ENCODE measurements around the gene SAMM50.

DNA sequence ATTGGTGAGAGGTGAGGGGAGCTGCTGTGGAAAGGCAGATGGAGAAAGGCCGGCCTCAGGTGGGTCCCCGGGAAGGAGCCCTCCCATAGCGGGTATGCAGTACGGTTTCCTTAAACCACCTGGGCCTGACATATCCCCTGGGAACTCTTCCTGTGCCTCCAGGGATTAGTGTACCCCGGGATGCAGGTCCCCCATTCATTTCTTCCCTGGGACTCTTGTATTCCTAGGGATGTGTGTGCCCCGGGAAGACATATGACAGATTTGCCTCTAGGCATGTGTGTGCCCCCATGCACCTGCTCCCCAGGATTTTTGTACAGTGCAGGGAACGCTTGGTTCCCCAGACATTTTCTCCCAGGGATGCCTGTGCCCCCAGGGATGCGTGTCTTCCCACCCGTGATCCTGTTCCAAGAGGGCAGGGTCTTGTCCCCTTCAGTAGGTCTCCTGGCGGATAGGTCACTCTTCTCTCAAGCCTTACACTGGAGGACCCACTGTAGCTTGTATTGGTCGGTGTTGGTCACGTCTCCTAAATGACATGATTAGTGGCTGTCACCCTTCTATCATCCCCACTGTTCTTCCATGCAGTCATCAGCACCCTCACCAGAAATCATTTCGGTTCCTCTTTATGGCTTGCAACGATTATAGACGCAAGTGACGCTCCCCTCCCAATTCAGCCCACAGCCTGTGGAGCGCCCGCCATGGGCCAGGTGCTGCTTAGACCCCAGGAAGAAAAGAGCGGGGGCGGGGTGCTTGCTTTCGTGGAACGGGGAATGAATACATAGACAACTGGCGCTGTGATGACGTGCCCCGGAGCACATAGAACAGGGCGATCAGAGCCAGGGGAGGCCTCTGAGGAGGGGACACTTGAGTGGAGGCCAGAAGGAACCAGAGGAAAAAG, 70.2 kb downstream of the SAMM50 start:
- TF ChIP-seq, protein P1, sequence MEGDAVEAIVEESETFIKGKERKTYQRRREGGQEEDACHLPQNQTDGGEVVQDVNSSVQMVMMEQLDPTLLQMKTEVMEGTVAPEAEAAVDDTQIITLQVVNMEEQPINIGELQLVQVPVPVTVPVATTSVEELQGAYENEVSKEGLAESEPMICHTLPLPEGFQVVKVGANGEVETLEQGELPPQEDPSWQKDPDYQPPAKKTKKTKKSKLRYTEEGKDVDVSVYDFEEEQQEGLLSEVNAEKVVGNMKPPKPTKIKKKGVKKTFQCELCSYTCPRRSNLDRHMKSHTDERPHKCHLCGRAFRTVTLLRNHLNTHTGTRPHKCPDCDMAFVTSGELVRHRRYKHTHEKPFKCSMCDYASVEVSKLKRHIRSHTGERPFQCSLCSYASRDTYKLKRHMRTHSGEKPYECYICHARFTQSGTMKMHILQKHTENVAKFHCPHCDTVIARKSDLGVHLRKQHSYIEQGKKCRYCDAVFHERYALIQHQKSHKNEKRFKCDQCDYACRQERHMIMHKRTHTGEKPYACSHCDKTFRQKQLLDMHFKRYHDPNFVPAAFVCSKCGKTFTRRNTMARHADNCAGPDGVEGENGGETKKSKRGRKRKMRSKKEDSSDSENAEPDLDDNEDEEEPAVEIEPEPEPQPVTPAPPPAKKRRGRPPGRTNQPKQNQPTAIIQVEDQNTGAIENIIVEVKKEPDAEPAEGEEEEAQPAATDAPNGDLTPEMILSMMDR (IDR thresholded peaks at IDR 0.05 in 2 of 3, conservative IDR thresholded peaks at IDR 0.05 in 1 of 3; ENCODE audit: borderline replicate concordance in 1 of 3, insufficient read depth in 1 of 3, low read depth in 2 of 3, low read length in 2 of 3), result no peak
- TF ChIP-seq CBX3 (IDR thresholded peaks at IDR 0.05; ENCODE audit: low read depth), result no peak
- no peak for TF ChIP-seq SP1 (IDR thresholded peaks at IDR 0.05; ENCODE audit: low read depth)
- TF ChIP-seq POLR2A (IDR thresholded peaks at IDR 0.05; ENCODE audit: borderline replicate concordance, extremely low read depth, insufficient read depth, insufficient read length), result no peak
- no peak for TF ChIP-seq SRF (IDR thresholded peaks at IDR 0.05; ENCODE audit: low read depth)
- TF ChIP-seq RAD21 (IDR thresholded peaks at IDR 0.05; ENCODE audit: low read depth), result no peak
- no peak for TF ChIP-seq EZH2 (IDR thresholded peaks at IDR 0.05)
- TF ChIP-seq, protein P2, sequence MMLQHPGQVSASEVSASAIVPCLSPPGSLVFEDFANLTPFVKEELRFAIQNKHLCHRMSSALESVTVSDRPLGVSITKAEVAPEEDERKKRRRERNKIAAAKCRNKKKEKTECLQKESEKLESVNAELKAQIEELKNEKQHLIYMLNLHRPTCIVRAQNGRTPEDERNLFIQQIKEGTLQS (IDR thresholded peaks at IDR 0.05), result no peak
- no peak for TF ChIP-seq YY1 (IDR thresholded peaks at IDR 0.05; ENCODE audit: extremely low read depth, insufficient replicate concordance, low read depth, low read length)
- TF ChIP-seq SIN3A (IDR thresholded peaks at IDR 0.05; ENCODE audit: low read depth), result no peak
